HepG2 (cell line): Measurements from ENCODE around the gene LYST.

Source experiments
- CBX1 ChIP-seq: IDR thresholded peaks from one replicate; pipeline ENCODE4 v1.6.1; 2016; ENCODE audit warnings: antibody characterized with exemption, low read depth
- ESRRA ChIP-seq: sonication (generic); formaldehyde crosslinking; IDR thresholded peaks from 2 replicates; pipeline ENCODE4 v1.5.1; 2020; ENCODE audit warnings: mild to moderate bottlenecking, low read depth, missing genetic modification reagents
- FOXJ3 ChIP-seq: sonication (generic); formaldehyde crosslinking; IDR thresholded peaks from 2 replicates; pipeline ENCODE4 v1.4.0; 2020; ENCODE audit warnings: missing genetic modification reagents, mild to moderate bottlenecking, borderline replicate concordance
- POLR2A ChIP-seq, 2 experiments: IDR thresholded peaks; 2 replicates each; pipeline ENCODE4 v1.6.1; 2011; ENCODE audit warnings: low read depth in 2 of 2, low read length in 2 of 2, mild to moderate bottlenecking in 1 of 2, moderate library complexity in 1 of 2; ENCODE audit not compliant: insufficient read depth in 1 of 2
- POLR2AphosphoS5 ChIP-seq: IDR thresholded peaks from 2 replicates; pipeline ENCODE4 v1.6.1; 2012; ENCODE audit warnings: low read depth, low read length
- RFX5 ChIP-seq: IDR thresholded peaks from 2 replicates; pipeline ENCODE4 v1.6.1; 2011; ENCODE audit warnings: low read depth, low read length, improper control_type of control experiment
- ZKSCAN1 ChIP-seq: fragments of 150-350 bp; IDR thresholded peaks from 2 replicates; pipeline ENCODE4 v1.6.1; 2014; ENCODE audit warnings: low read length
- ZNF205 ChIP-seq: IDR thresholded peaks from 2 replicates; pipeline ENCODE4 v1.6.1; 2018; ENCODE audit warnings: missing biosample characterization, missing genetic modification reagents
- ZNF260 ChIP-seq: sonication (generic); formaldehyde crosslinking; IDR thresholded peaks from 2 replicates; pipeline ENCODE4 v1.4.0; 2020; ENCODE audit warnings: missing genetic modification reagents, low read depth, mild to moderate bottlenecking, borderline replicate concordance
- ZNF512 ChIP-seq: sonication (generic); formaldehyde crosslinking; IDR thresholded peaks from 2 replicates; pipeline ENCODE4 v1.4.0; 2020; ENCODE audit warnings: mild to moderate bottlenecking, missing genetic modification reagents
- TF ChIP-seq, protein P1 (sequence below): fragments of 450-650 bp; IDR thresholded peaks from 2 replicates; pipeline ENCODE4 v1.6.1; 2017; ENCODE audit warnings: mild to moderate bottlenecking
- TF ChIP-seq, protein P2 (sequence below): sonication (generic); formaldehyde crosslinking; IDR thresholded peaks from 2 replicates; pipeline ENCODE4 v1.4.0; 2020; ENCODE audit warnings: missing genetic modification reagents

GRCh38 chr1:235651170-235651806 is 215.4 kb downstream of the LYST start:
- TF ChIP-seq ZNF205 (no peak), POLR2A (IDR thresholded peaks at IDR 0.05; ENCODE audit: insufficient read depth in 1 of 2, low read depth in 2 of 2, low read length in 2 of 2) (no peak; a peak in 2 of 4 replicates), FOXJ3 (no peak; the same call in 1 of the 2 replicates), ZKSCAN1 (no peak), CBX1 (no peak), ESRRA (CRISPR knock-in tag) (no peak), ZNF260 (no peak), ZNF512 (CRISPR knock-in tag) (no peak), RFX5 (no peak), POLR2AphosphoS5 (no peak)
- TF ChIP-seq, protein P1, sequence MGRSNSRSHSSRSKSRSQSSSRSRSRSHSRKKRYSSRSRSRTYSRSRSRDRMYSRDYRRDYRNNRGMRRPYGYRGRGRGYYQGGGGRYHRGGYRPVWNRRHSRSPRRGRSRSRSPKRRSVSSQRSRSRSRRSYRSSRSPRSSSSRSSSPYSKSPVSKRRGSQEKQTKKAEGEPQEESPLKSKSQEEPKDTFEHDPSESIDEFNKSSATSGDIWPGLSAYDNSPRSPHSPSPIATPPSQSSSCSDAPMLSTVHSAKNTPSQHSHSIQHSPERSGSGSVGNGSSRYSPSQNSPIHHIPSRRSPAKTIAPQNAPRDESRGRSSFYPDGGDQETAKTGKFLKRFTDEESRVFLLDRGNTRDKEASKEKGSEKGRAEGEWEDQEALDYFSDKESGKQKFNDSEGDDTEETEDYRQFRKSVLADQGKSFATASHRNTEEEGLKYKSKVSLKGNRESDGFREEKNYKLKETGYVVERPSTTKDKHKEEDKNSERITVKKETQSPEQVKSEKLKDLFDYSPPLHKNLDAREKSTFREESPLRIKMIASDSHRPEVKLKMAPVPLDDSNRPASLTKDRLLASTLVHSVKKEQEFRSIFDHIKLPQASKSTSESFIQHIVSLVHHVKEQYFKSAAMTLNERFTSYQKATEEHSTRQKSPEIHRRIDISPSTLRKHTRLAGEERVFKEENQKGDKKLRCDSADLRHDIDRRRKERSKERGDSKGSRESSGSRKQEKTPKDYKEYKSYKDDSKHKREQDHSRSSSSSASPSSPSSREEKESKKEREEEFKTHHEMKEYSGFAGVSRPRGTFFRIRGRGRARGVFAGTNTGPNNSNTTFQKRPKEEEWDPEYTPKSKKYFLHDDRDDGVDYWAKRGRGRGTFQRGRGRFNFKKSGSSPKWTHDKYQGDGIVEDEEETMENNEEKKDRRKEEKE = no peak
- TF ChIP-seq, protein P2, sequence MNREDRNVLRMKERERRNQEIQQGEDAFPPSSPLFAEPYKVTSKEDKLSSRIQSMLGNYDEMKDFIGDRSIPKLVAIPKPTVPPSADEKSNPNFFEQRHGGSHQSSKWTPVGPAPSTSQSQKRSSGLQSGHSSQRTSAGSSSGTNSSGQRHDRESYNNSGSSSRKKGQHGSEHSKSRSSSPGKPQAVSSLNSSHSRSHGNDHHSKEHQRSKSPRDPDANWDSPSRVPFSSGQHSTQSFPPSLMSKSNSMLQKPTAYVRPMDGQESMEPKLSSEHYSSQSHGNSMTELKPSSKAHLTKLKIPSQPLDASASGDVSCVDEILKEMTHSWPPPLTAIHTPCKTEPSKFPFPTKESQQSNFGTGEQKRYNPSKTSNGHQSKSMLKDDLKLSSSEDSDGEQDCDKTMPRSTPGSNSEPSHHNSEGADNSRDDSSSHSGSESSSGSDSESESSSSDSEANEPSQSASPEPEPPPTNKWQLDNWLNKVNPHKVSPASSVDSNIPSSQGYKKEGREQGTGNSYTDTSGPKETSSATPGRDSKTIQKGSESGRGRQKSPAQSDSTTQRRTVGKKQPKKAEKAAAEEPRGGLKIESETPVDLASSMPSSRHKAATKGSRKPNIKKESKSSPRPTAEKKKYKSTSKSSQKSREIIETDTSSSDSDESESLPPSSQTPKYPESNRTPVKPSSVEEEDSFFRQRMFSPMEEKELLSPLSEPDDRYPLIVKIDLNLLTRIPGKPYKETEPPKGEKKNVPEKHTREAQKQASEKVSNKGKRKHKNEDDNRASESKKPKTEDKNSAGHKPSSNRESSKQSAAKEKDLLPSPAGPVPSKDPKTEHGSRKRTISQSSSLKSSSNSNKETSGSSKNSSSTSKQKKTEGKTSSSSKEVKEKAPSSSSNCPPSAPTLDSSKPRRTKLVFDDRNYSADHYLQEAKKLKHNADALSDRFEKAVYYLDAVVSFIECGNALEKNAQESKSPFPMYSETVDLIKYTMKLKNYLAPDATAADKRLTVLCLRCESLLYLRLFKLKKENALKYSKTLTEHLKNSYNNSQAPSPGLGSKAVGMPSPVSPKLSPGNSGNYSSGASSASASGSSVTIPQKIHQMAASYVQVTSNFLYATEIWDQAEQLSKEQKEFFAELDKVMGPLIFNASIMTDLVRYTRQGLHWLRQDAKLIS (CRISPR knock-in tag) = no peak
